GM12891 (cell line): ENCODE results near the gene BCAT1.
A peak's percentile ranks its signal among the peaks of the same experiment; 100 is the strongest.
"Not testable (repeated sequence)": the region's sequence is repeated elsewhere in the genome, so short reads cannot be mapped to it uniquely, and the experiment has no call there.

ENCODE experiments used
- DNase-seq: peaks from one replicate; pipeline ENCODE4 v3.0.0; 2011; ENCODE audit warnings: low spot score; ENCODE audit not compliant: insufficient read length
- FAIRE-seq: peaks from 2 replicates; lab custom pipeline; 2011; peaks lifted over from hg19 to GRCh38; lab: Jason Lieb, UNC
- PAX5 ChIP-seq: IDR thresholded peaks from 2 replicates; pipeline ENCODE4 v1.6.1; 2011; ENCODE audit warnings: low read length, moderate library complexity, mild to moderate bottlenecking; ENCODE audit not compliant: insufficient read depth, severe bottlenecking
- POLR2A ChIP-seq: IDR thresholded peaks from 2 replicates; pipeline ENCODE4 v1.6.1; 2011; ENCODE audit warnings: low read depth, low read length, control low read depth
- POLR2AphosphoS5 ChIP-seq: IDR thresholded peaks from 2 replicates; pipeline ENCODE4 v1.6.1; 2011; ENCODE audit warnings: low read depth, low read length, control low read depth
- POU2F2 ChIP-seq: IDR thresholded peaks from 2 replicates; pipeline ENCODE4 v1.6.1; 2011; ENCODE audit warnings: low read depth, mild to moderate bottlenecking, control low read depth, low read length, moderate library complexity
- SPI1 ChIP-seq: IDR thresholded peaks from 2 replicates; pipeline ENCODE4 v1.6.1; 2011; ENCODE audit warnings: low read depth, low read length, control low read depth
- TAF1 ChIP-seq: IDR thresholded peaks from 2 replicates; pipeline ENCODE4 v1.6.1; 2011; ENCODE audit warnings: low read depth, low read length, control low read depth

The BCAT1 gene

DNA sequence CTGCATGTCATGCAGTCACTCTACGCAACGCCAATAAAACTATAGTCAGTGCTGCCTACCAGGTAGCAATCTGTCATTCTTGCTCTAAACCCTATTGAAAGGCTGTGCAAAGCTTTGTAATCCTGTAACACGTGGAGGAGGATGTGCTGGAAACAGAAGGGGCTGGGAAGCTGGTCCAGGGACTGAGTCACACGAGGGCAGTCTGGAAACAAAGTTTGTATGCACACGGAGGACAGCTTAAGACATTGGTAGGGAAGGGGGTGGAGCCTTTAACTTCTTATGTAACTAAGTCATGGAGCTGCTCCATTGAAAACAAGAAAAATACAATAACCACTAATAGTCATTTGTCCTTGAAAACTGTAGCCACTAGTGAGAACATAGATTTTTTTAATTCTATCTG lies 128.0 kb downstream of the BCAT1 start:
- FAIRE-seq, result no peak
- TF ChIP-seq SPI1 (no peak), TAF1 (no peak), POU2F2 (no peak), POLR2A (no peak), PAX5 (no peak), POLR2AphosphoS5 (no peak)
- DNase-seq, result no peak

DNA sequence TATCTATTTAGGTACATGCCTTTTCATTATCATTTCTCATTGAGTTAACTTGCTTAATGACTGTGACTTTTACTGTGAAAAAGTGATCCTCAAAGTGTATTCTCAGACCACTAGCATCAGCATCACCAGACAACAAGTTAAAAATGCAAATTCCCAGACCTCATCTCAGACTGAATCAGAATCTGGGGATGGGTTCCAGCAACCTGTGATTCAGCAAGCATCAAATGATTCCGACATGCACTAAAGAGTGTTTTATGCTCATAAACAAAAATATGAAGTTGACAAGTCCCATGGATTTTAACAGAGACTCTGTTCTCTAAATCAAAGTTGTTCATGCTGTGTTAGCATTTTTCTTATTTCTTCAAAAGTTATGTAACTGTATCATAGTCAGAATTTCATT lies 130.6 kb downstream of the BCAT1 start:
- TF ChIP-seq SPI1, result no peak
- no peak for TF ChIP-seq POLR2AphosphoS5
- no peak for TF ChIP-seq TAF1
- no peak for TF ChIP-seq PAX5
- no peak for TF ChIP-seq POLR2A
- TF ChIP-seq POU2F2, result no peak
- no peak for FAIRE-seq

DNA sequence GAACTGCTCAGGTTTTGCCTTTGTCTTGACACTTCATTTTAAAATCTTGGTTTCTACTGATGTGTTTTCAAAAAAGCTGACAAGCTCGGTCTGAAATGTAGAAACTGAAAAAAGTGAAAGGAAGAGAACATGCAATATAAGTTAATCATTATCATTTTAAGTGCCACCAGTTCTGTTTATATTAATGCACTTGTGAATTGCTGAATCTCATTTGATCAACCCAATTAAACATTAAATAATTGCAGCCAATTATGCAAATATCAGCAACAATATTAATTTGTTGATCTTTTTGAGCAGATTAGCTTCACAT lies 133.8 kb downstream of the BCAT1 start:
- DNase-seq (no peak), FAIRE-seq (peak; percentile 16)
- TF ChIP-seq POU2F2 (no peak), PAX5 (no peak), TAF1 (no peak), POLR2A (no peak), POLR2AphosphoS5 (no peak), SPI1 (no peak)

More for the DNA sequence above, 130.6 kb downstream of the BCAT1 start:
- DNase-seq, result no peak

DNA sequence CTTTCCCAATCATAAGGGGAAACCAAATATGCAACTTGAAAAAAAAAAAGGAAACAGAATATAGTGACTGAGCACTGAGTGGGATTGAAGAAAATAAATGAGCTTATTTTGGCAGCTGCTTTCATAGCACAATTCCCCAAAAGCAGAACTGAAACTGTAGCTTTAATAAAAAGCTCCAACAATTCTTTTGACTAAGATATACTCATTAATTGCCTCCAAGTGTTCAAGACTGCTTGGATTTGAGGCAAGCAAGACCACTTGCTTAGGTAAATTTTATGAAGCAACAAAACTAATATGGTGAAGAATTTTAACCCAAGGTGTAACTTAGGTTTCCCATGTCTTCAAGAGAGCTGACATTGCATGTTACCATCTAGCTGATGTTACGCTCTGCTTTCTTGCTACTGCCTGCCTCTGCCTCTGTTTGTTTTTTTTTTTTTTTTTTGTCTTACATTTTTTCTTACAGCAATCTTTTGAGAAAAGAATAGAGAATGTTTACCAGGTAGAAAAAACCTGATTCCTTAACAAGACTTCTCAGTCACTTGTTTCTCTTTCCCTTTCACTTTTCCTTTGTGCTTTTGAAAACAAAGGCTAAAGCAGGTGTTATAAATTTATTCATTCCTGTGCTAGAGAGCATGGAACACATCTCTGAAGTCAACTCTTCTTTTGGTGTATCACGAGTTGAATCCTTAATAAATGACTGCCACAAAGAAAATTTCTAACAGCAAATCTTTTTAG lies 134.4 kb downstream of the BCAT1 start:
- no peak for DNase-seq
- TF ChIP-seq SPI1 (peak; percentile 99), POLR2A (no peak), TAF1 (no peak), PAX5 (no peak)
- FAIRE-seq, result peak; percentile 74

DNA sequence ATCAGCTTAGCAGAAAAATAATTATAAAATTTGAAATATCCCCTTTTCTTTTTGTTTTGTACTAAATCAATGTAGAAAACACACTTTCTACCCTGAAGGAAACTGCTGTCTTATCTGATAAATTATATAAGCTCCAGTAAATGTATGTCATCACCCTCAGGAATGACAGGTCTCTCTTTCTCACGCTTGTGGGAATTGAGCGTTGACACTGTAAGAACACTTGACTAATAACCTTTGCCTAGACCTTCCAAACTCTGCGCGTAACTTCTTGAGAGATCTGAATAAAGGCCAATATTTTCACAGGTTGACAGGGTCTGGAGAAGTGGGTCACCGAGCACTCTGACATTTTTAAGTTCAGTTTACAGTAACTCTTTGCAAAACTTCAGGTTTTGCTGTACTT lies 138.5 kb downstream of the BCAT1 start:
- DNase-seq (no peak), FAIRE-seq (no peak)
- TF ChIP-seq TAF1 (no peak), POU2F2 (no peak), SPI1 (no peak), POLR2A (no peak), POLR2AphosphoS5 (no peak), PAX5 (no peak)

DNA sequence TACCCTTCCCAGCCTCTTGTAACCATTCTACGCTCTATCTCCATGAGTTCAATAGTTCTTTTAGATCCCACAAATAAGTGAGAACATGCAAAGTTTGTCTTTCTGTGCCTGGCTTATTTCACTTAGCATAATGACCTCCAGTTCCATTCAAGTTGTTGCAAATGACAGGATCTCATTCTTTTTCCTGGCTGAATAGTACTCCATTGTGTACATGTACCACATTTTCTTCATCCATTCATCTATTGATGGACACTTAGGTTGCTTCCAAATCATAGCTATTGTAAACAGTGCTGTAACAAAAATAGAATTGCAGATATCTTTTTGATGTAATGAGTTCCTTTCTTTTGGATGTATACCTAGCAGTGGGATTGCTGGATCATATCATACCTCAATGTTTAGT lies 139.6 kb downstream of the BCAT1 start:
- DNase-seq, FAIRE-seq: not testable (repeated sequence)

DNA sequence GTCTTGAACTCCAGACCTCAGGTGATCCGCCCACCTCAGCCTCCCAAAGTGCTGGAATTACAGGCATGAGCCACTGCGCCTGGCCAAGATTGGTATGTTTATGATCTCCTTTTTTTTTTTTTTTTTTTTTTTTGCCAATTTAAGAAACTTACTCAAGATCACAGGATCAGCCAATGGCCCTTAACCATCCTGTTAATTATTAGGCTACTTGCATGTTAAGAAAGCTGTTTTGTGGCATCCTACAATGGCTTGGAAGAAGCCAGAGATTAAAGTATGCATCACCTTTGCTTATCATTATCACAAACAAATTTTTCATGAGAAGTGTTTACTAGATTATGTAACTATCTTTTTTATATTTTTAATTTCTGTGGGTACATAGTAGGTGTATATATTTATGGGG lies 140.2 kb downstream of the BCAT1 start:
- no peak for DNase-seq
- FAIRE-seq, result no peak
- TF ChIP-seq POLR2A (no peak), POU2F2 (no peak), SPI1 (no peak), TAF1 (no peak), PAX5 (no peak), POLR2AphosphoS5 (no peak)

DNA sequence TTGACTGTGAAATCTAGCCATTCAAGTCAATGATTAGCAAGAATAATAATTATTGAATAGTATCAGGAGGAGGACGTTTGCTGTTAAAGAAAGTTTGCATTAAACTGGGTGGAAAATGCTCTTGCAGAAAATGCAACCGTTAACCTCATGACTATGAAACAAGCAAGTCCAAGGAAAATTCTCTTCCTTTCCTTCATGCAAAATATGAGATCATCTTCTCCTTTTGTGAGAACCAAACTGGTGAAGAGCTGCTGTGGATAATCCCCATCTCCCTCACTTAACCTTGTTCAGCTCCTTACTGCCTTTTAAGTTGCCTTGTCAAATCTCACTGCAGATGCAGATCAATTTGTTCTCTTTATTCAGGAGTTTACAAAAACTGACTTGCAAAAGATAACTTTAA lies 142.5 kb downstream of the BCAT1 start:
- no peak for TF ChIP-seq POLR2A
- TF ChIP-seq TAF1, result no peak
- TF ChIP-seq PAX5, result no peak
- TF ChIP-seq POU2F2, result no peak
- no peak for TF ChIP-seq POLR2AphosphoS5
- TF ChIP-seq SPI1, result no peak
- DNase-seq (no peak), FAIRE-seq (no peak)

DNA sequence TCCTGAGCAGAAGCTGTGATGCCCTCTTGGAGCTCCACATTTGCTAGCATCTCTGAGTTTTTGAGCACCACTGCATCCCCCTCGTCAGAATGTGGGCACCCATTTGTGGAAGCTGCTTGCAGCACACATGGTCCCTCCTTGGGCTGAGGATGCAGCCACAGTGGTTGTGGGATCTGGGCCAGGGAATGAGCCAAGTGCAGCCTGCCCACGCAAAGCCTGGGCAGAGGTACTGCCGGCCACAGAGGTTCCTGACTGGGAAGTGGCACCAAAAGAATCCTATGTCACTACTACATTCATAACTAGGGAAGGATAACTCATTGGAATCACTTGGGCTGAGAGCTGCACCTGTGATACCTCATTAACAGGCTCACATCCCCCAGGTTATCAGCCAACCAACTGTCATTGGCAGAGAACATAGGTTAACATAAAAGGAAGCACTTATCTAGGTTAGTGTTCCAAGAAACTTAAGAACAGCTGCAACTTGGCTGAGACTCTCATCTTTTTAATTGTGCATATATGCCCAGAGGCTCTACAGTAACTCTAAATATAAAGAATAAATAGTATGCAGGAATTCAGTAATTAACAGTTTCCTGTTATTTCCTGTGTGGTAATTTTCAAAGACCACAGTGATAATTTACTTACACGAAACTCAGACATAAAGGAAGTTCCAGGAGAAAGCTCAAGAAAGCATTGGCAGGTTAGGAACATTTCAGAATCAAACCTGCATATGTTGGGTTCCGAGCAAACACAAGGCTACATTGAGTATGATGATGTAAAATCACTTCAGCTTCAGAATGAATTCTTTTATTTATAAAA lies 145.3 kb downstream of the BCAT1 start:
- TF ChIP-seq POU2F2 (no peak), TAF1 (no peak), PAX5 (no peak), SPI1 (no peak), POLR2AphosphoS5 (no peak)
- no peak for FAIRE-seq
- DNase-seq, result no peak
